Measurements from ENCODE around the gene ZNF205. TPM values are rescaled to one million over a fixed set of nuclear protein-coding genes. Genes with fewer than 3 reads are reported as not detected.

Gene ZNF205
- total and polyA plus RNA-seq, 2 of the 13 experiments (the other 11 are each of a cell fraction or from before 2014, with no cell fraction given) = 5.8 to 10.2 TPM

GRCh38 chr16:3152991-3153368, 40.6 kb downstream of the ZNF205 start (continued):
- TF ChIP-seq CENPX (CRISPR knock-in tag; IDR thresholded peaks at IDR 0.05) (no peak), ZNF121 (CRISPR knock-in tag; IDR thresholded peaks at IDR 0.05) (no peak), TCF12 (IDR thresholded peaks at IDR 0.05) (no peak), TCF12 (CRISPR knock-in tag; IDR thresholded peaks at IDR 0.05) (0 out of 2 replicates have a peak, but pooled peaks have one; percentile 37), ZNF101 (CRISPR knock-in tag; IDR thresholded peaks at IDR 0.05; ENCODE audit: borderline replicate concordance, low read depth) (no peak), GABPA (IDR thresholded peaks at IDR 0.05; ENCODE audit: low read depth, low read length) (no peak), GABPA (CRISPR knock-in tag; IDR thresholded peaks at IDR 0.05; ENCODE audit: low read depth) (peak; percentile 26; the same call in 1 of the 2 replicates), KDM4B (CRISPR knock-in tag; IDR thresholded peaks at IDR 0.05) (0 out of 2 replicates have a peak, but pooled peaks have one; percentile 9), NFIC (IDR thresholded peaks at IDR 0.05; ENCODE audit: low read length) (0 out of 2 replicates have a peak, but pooled peaks have one; percentile 1), DMTF1 (CRISPR knock-in tag; IDR thresholded peaks at IDR 0.05) (0 out of 2 replicates have a peak, but pooled peaks have one; percentile 9), BRF2 (CRISPR knock-in tag; IDR thresholded peaks at IDR 0.05) (0 out of 2 replicates have a peak, but pooled peaks have one; percentile 17), HNRNPLL (IDR thresholded peaks at IDR 0.05; ENCODE audit: low read depth, low read length, poor library complexity, severe bottlenecking) (peak; percentile 69), GATAD2A (CRISPR knock-in tag; IDR thresholded peaks at IDR 0.05) (peak; percentile 78; the same call in 1 of the 2 replicates), ZNF224 (CRISPR knock-in tag; IDR thresholded peaks at IDR 0.05) (no peak), NFE2L2 (IDR thresholded peaks at IDR 0.05; ENCODE audit: low read length) (no peak), GLMP (CRISPR knock-in tag; IDR thresholded peaks at IDR 0.05; ENCODE audit: borderline replicate concordance) (no peak), ARID4A (CRISPR knock-in tag; IDR thresholded peaks at IDR 0.05; ENCODE audit: borderline replicate concordance) (0 out of 2 replicates have a peak, but pooled peaks have one; percentile 6), ZKSCAN8 (CRISPR knock-in tag; IDR thresholded peaks at IDR 0.05; ENCODE audit: borderline replicate concordance) (0 out of 2 replicates have a peak, but pooled peaks have one; percentile 1), SIX1 (CRISPR knock-in tag; IDR thresholded peaks at IDR 0.05; ENCODE audit: borderline replicate concordance) (peak; percentile 38; the same call in 1 of the 2 replicates), TEF (CRISPR knock-in tag; IDR thresholded peaks at IDR 0.05) (no peak)

Measured in HepG2 (cell line).